D721Med (cell line): Measurements from ENCODE around the gene EEF1A2.

Experiments
- DNase-seq: peaks from one replicate; pipeline ENCODE4 v3.0.0; 2011; ENCODE audit warnings: low spot score; ENCODE audit not compliant: insufficient read length
- FAIRE-seq: peaks from 2 replicates; lab custom pipeline; 2011; peaks lifted over from hg19 to GRCh38; lab: Jason Lieb, UNC
- CTCF ChIP-seq: IDR thresholded peaks from 2 replicates; pipeline ENCODE4 v1.5.1; 2012; ENCODE audit warnings: mild to moderate bottlenecking, control low read depth; ENCODE audit not compliant: insufficient read depth; ENCODE audit errors: missing control alignments

Gene EEF1A2

GRCh38 chr20:63488315-63489251 is 10.3 kb downstream of the EEF1A2 start:
- no peak for DNase-seq
- FAIRE-seq: no peak
- TF ChIP-seq CTCF: no peak

- DNase-seq: no peak
- no peak for FAIRE-seq
- TF ChIP-seq CTCF: no peak
These were observed 11.1 kb downstream of the EEF1A2 start for GRCh38 chr20:63487781-63488241.

GRCh38 chr20:63487116-63487764 is 11.6 kb downstream of the EEF1A2 start:
- TF ChIP-seq CTCF: no peak
- no peak for DNase-seq
- no peak for FAIRE-seq

- FAIRE-seq (no peak), DNase-seq (no peak)
- no peak for TF ChIP-seq CTCF
These were observed 12.5 kb downstream of the EEF1A2 start for GRCh38 chr20:63486300-63486855.

- no peak for TF ChIP-seq CTCF
- DNase-seq (no peak), FAIRE-seq (no peak)
These were observed 14.1 kb downstream of the EEF1A2 start for GRCh38 chr20:63484651-63485403.

- no peak for DNase-seq
- no peak for FAIRE-seq
- no peak for TF ChIP-seq CTCF
These were observed 14.6 kb downstream of the EEF1A2 start for GRCh38 chr20:63484236-63484635.
